ENCODE data around the gene ATIC.

Gene ATIC

GRCh38 chr2:215378045-215378444 is 66.2 kb downstream of the ATIC start:
- DNase-seq: no peak

- no peak for DNase-seq
Measured at GRCh38 chr2:215379039-215379438, 67.2 kb downstream of the ATIC start.

DNA sequence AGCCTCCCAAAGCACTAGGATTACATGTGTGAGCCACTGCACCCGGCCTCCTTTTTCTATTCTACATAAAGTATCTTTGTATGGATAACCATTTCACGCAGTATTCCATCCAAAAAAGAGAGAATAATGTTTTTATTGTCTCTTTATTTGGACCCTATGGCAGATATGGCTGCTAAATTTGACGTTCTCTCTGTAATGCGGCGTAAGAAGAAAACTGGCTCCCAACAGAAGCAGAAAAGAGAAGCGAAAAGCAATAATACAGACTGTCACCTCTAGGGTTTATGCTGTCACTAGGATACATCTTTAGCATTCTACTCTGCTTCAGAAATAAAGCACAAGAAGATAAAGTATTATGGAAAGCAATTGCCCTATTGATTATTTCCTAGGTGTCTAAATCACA is 68.1 kb downstream of the ATIC start:
- DNase-seq: no peak

GRCh38 chr2:215380699-215381098 is 68.8 kb downstream of the ATIC start:
- no peak for DNase-seq

GRCh38 chr2:215382011-215382410 is 70.2 kb downstream of the ATIC start:
- DNase-seq: no peak

- DNase-seq: no peak
Measured at GRCh38 chr2:215382480-215382879, 70.6 kb downstream of the ATIC start.

DNA sequence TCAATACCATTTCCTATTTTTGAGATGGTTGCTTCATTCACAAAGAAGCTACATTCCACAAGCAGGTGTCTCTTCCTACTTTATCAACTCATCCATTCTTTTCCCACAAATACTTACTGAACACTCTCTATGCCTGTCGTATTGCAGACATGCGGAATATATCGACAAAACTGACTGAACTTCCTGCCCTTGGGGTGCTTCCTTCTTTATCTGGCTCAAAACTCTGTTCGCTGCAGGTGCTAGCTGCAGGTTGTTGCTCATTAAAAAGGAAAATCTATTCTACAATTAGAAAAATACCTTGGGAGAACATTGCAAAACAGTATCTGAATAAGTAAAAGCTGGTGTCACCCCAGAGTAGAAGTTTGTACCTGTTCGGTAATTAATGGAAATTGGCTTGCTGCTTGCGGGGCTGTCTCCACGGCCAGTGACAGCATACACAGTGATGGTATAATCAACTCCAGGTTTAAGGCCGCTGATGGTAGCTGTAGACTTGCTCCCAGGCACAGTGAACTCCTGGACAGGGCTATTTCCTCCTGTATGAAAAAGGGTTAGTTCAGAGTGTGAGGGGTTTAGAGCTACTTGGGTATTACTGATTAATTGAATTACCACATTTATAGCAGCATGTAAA is 71.9 kb downstream of the ATIC start:
- DNase-seq: no peak

- no peak for DNase-seq
Measured at GRCh38 chr2:215384710-215385109, 72.9 kb downstream of the ATIC start.

GRCh38 chr2:215386566-215386965 is 74.7 kb downstream of the ATIC start:
- no peak for DNase-seq

DNA sequence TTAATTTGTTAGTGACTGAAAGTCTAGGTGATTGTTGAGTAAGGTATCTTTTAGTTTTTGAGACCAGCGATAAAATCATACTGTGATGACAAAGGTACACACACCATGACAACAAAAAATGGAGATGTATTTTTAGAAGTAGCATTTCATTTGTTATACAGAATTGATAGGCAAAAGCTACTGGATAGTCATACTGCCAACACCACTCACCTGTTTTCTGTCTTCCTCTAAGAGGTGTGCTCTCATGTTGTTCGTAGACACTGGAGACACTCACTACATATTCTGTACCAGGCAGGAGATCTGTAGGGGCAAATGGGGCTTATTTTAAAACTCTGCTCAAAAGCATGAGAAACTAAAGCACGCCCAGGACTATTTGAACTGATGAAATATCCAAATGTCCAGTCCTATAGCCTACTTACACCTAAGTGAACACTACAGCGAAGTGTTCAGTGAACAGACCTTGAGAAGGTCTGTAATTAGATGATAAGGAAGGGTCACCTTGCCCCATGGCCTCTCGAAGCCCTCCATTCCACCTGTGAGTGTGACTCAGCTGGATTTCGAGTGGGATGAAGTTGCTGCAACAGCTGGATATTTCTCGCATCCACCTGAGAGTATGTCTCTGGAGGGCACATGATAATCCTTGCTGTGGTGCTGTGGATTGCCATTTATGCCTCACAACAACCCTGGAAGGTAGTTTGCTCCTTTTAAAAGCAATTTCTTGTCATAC is 76.3 kb downstream of the ATIC start:
- DNase-seq: no peak

- DNase-seq: no peak
Measured at GRCh38 chr2:215390550-215390913, 78.7 kb downstream of the ATIC start.

GRCh38 chr2:215391531-215391930 is 79.7 kb downstream of the ATIC start:
- DNase-seq: no peak

DNA sequence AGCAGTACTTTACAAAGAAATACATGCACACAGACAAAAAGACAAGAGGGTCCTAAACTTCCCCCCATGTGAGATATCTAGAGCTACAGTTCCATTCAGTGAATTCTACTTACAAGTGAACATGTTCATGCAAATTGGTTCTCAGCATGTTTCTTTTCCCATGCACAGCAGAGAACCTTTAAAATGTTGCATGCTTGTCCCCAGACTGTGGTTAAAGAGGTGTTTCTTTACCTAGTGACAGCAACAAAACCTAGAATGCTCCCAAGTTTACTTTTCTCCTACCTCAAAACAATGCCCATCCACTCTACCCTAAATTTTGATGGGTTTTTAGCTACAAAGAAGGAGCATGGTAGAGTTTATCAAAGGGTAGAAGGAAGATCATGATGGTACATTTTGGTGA is 80.3 kb downstream of the ATIC start:
- DNase-seq: no peak

- DNase-seq: no peak
Measured at GRCh38 chr2:215392687-215393270, 80.9 kb downstream of the ATIC start.

DNA sequence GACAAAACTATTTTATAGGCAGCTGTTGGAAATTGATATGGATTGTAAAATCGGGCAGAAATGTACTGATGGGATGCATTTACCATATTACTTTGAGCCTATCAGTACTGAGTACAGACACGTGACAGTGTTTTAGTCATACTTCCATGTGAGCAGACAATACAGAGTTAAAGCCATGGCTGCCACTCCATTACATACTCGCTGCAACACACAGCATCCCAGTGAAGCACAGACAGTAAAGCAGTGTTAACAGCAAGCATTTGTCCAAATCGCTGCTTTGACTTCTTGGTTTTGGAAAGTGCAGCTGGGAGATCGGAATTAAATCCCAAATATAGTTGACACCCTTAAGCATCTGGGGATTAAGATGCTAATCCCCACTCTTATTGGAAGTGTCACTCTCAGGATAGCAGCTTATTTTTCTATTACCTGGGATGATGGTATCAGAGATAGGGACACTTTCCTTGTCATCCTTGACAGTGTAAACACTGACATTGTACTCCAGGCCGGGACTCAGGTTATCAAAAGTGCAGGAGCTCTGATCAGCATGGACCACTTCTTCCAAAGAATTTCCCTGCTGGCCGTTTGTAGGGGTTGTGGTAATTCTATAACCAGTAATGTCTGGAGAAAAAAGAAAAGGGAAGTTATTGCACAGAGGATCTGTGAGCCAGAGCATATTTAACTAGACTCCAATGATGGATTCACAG is 82.4 kb downstream of the ATIC start:
- DNase-seq: no peak

GRCh38 chr2:215395687-215396460 is 84.0 kb downstream of the ATIC start:
- no peak for DNase-seq

DNA sequence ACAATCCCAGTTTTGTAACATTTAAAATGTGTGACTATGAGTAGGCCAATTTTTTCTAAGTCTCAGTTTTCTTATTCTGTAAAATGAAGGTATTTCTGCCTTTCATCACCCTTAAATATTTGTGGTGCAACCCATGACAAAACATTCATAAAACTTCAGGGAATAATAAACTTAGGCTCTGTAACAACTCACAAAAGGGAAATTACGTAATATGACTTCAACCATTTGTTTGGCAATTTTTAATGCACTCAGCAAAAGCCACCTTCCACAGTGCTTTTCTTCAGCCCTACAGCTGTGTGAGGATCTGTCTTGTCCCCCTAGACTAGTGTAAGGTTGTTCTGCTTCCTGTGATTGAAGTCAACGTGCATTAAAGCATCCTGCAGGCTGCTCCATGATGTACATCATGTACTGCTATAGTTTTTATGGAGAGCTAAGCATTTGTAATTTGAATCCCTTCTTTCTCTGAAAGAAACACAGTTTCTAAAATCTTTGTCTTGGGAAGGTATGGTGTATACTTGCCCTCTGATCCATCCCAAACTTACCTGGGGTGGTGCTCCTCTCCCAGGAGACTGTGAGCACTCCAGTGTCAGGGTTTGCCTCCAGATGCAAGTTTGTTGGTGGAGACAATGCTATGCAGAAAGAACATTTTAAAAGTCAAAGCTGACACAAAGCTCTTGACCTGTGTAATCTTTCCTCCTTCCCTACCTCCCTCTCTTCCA is 84.9 kb downstream of the ATIC start:
- no peak for DNase-seq

GRCh38 chr2:215397632-215398341 is 85.9 kb downstream of the ATIC start:
- DNase-seq: no peak

- DNase-seq: no peak
Measured at GRCh38 chr2:215399067-215399716, 87.3 kb downstream of the ATIC start.
